Measurements from ENCODE around the gene SPAG16.

The SPAG16 gene

DNA sequence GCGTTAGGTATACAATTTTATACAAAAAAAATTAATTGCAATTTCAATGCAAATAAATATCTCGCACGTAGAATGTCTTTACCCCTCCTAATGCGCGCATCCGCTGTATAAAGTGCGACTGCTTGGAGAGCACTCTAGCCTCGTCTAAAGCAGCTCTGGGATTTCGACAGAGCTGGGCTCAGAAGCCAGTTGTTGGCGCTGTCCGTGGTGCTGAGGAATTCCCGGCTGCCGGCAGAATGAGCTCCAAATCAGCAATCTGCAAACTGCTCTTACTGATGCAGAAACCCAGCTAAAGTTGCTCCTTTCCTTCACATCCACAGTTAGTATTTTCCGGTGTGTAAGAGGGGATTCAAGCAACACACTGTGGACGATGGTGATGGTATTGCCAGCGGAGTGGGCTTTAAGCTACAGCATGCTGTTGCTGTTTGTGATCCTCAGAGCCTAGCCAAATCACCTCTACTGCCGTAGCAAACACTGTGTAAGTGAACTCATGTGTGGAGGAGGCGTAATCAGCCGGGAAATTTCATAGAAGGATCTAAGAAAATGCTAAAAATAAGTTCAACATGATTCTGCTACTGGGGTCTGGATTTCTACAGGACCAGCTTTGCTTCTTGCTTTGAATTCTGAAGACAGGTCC is 1126.8 kb downstream of the SPAG16 start, which contains the start of gene VWC2L:
TSS of gene VWC2L (plus strand) at position 137 of the 637 bp plus-strand sequence. CDS start 3,140 bp downstream, outside the sequence.
- DNase-seq, result peak; percentile 35

DNA sequence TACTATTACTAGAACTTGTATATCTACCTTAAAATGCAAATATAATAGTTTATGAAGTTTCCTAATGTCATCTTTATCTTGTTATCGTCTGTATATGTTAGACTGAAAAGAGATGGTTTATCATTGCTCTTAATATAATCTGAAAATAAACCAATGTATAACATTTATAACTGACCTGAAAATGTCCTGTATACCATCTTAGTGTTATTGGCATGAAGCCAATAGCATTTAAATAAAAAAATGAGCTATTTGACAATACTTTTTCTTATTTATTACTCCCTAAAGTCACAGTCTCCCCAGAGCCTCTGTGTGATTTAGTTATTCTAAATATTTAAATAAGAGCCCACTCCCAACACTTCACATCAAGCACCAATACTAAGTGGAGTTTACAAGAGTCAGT is 1128.4 kb downstream of the SPAG16 start:
- no peak for DNase-seq

DNA sequence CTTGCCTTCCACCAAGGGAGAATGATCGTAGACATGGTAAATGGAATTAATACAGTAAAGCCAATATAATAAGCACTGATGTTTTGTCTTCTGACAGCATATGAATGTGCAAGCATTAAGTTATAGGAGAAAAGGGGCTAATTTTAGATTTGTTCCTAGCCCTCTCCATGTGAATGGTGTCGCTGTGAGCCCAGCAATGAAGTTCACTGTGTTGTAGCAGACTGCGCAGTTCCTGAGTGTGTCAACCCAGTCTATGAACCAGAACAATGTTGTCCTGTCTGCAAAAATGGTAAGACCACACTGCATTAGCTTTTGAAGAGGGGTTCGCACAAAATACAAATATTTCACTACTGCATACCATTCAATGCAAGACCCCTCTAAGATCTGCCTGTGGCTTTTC is 1152.2 kb downstream of the SPAG16 start:
- no peak for DNase-seq

DNA sequence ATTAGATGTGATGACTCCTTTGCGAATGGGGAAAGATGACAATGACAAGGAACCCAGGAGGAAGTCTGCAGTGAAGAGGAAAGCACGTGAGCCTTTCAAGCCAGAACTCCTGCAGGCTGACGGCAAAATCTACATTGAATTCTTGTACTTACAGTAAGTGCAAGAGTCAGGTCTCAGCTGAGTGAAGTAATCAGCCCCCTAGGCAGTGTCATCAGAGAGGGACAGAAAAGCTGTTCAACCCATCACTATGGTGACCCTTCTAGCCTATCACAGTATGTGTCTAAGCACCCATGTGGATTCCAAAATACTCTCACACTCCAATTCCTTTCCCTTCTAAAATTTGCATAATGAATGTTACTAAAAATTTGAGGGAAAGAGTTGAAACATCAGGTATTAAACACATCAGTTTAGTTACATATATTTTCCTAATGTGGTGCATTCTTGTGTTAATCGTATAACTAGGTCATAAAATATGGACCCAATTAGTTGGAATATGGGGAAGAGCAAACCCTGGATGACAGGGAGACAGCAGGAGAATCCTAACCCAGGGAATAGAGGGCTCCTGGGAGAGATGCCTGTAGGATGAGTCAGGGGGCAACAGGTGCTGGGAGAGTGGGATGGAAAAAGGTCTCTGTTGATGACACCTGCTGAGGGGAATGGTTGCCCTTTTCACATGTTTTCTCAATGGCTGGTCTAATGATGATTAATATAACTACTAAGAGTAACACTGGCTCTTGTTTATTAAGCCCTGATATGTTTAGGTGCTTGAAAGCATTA is 1166.0 kb downstream of the SPAG16 start:
- DNase-seq, result no peak

DNA sequence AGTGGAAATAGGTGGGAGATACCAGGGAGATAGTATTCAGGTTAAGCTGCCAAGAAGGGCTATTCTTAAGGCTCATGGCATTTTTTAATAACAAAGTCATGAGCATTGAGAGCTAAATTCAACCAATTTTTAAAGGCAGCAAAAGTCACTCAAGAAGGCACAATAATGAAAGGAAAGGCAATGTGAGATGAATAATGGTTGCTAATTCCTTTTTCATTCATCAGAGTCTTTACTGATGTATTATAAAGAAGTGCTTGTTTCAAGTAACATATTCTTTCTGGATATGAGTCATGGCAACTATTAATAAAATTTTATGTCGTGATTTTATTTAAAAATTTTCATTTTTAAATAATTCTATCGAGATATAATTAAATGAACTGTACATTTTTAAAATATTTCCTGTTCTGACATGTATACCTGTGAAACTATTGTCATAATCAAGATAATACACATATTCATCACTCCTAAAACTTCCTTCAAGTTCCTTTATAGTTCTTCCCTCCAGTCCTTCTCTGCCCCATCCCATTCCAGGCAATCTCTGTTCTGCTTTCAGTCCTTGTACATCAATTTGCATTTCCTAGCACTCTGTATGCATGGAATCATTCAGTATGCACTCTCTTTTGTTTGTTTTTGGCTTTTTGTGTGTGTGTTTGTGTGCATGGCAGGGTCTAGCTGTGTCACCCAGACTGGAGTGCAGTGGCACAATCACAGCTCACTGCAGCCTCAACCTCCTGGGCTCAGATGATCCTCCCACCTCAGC is 1167.4 kb downstream of the SPAG16 start:
- DNase-seq, result no peak
